Suprapubic skin (tissue), 4 donors: Measurements from ENCODE around the gene C1orf52. TPM values are rescaled to one million over a fixed set of nuclear protein-coding genes. Genes with fewer than 3 reads are reported as not detected.

Experiments
- DNase-seq, 2 donors: peaks; one replicate each; pipeline ENCODE4 v3.0.0-alpha.2; 2019; ENCODE audit warnings: low spot score in 2 of 2
- H3K27ac ChIP-seq: fragments of 200-600 bp; sonication (generic); one replicate; pipeline ENCODE4 v1.5.1; 2019
- H3K27me3 ChIP-seq: fragments of 200-600 bp; sonication (generic); one replicate; pipeline ENCODE4 v1.5.1; 2019
- H3K36me3 ChIP-seq: fragments of 200-600 bp; sonication (generic); one replicate; pipeline ENCODE4 v1.5.1; 2019
- H3K4me1 ChIP-seq: fragments of 200-600 bp; sonication (generic); one replicate; pipeline ENCODE4 v1.5.1; 2019
- H3K4me3 ChIP-seq: fragments of 200-600 bp; sonication (generic); one replicate; pipeline ENCODE4 v1.5.1; 2019; ENCODE audit warnings: mild to moderate bottlenecking
- H3K9me3 ChIP-seq: fragments of 200-600 bp; sonication (generic); one replicate; pipeline ENCODE4 v1.5.1; 2019
- CTCF ChIP-seq, 2 donors: fragments of 200-600 bp in 1 of 2; fragments of 450-650 bp in 1 of 2; sonication (generic) in 1 of 2; IDR thresholded peaks; one replicate each; pipeline ENCODE4 v1.5.1; 2016 to 2019; ENCODE audit warnings: antibody characterized with exemption in 2 of 2, mild to moderate bottlenecking in 1 of 2, moderate library complexity in 1 of 2
- EP300 ChIP-seq: sonication (generic); formaldehyde crosslinking; IDR thresholded peaks from one replicate; pipeline ENCODE4 v1.6.1; 2017; ENCODE audit warnings: antibody characterized with exemption
- POLR2A ChIP-seq, 2 donors: fragments of 450-650 bp; IDR thresholded peaks; one replicate each; pipeline ENCODE4 v1.6.1; 2017; ENCODE audit warnings: antibody characterized with exemption in 2 of 2, mild to moderate bottlenecking in 2 of 2, moderate library complexity in 2 of 2
- POLR2AphosphoS5 ChIP-seq, 3 donors: sonication (generic); formaldehyde crosslinking; IDR thresholded peaks; one replicate each; pipeline ENCODE4 v1.6.1; 2017; ENCODE audit warnings: antibody characterized with exemption in 3 of 3
- WGBS: methylation state at CpG from one replicate; pipeline ENCODE4 v1.1.5; 2018; 5-methylcytosine and 5-hydroxymethylcytosine counted together
- total RNA-seq, 4 donors: library from RNA; depleted of rRNA; stranded (reverse); fragments of >200 nt; gene quantifications; one replicate each; pipeline ENCODE4 v1.1.0, GENCODE V29; 2016

The C1orf52 gene
- total RNA-seq, 4 donors from 2014 or later = 13.9 to 33.3 (median 18.3) TPM

DNA sequence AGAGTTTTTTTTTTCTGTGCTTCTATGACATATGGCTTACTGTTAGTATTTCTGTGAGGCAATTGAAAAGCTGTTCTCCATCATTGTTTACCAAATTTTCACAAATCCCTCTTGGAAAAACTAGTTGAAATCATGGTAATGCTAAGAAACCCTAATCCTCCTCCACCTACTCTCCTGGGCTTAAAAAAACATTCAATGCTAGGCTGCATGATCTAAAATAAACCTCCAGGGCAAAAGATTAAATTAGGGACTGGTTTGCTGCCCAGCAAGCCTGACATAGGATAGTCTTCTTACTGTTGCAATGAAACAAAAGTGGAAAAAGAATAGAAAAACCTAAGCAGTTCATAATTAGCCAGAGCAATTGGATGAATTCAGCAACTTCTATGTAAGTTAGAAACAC is 16.1 kb downstream of the C1orf52 start:
- Histone ChIP-seq H3K4me1 (no peaks in the 10 kb centered on the region), H3K27ac (no peak overlapping the region), H3K4me3 (no peak overlapping the region), H3K9me3 (no peaks in the 10 kb centered on the region), H3K36me3 (no peaks in the 10 kb centered on the region), H3K27me3 (no peaks in the 10 kb centered on the region)
- TF ChIP-seq POLR2A (IDR thresholded peaks at IDR 0.05) (no peak), CTCF (IDR thresholded peaks at IDR 0.05) (no peak), EP300 (no peak), POLR2AphosphoS5 (IDR thresholded peaks at IDR 0.05) (no peak)
- no peak for DNase-seq

- Histone ChIP-seq H3K36me3 (no peaks in the 10 kb centered on the region), H3K27me3 (no peaks in the 10 kb centered on the region), H3K9me3 (no peaks in the 10 kb centered on the region), H3K4me3 (no peak overlapping the region), H3K4me1 (no peaks in the 10 kb centered on the region), H3K27ac (no peak overlapping the region)
- 18% methylated on average over 1 of the region's 1 CpG for WGBS
- DNase-seq = no peak
- TF ChIP-seq POLR2A (IDR thresholded peaks at IDR 0.05) (no peak), EP300 (no peak), POLR2AphosphoS5 (IDR thresholded peaks at IDR 0.05) (no peak), CTCF (IDR thresholded peaks at IDR 0.05) (no peak)
Observed at GRCh38 chr1:85240643-85241042, 18.8 kb downstream of the C1orf52 start.

DNA sequence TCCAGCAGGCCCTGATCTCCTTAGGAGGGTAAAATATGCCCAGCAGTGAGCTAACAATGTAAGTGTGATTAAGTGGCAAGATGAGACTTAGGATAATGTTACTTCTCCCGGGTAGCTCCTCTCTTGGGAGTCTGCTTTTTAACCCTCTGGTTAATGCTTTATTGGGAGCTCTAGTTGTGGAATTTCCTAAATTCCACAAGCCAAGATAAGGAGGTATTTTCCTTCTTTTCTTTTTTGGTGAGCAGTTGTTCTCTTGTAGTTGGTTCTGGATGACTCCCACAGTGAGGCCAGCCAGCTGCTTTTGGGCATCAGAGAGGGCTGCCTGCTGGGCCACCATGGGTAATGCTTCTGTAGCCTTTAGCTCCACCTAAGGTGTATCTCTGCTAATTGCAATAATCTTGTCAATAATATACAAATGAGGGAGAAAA is 19.3 kb downstream of the C1orf52 start:
- WGBS = 16% methylated on average over 1 of the region's 1 CpG
- no peak for DNase-seq
- no peaks in the 10 kb centered on the region for H3K27me3 ChIP-seq
- no peaks in the 10 kb centered on the region for H3K36me3 ChIP-seq
- TF ChIP-seq EP300 = no peak
- no peak for TF ChIP-seq POLR2AphosphoS5 (IDR thresholded peaks at IDR 0.05)
- no peak for TF ChIP-seq POLR2A (IDR thresholded peaks at IDR 0.05)
- TF ChIP-seq CTCF (IDR thresholded peaks at IDR 0.05) = no peak
- H3K27ac ChIP-seq = no peak overlapping the region
- H3K4me1 ChIP-seq = no peaks in the 10 kb centered on the region
- H3K4me3 ChIP-seq = no peak overlapping the region
- no peaks in the 10 kb centered on the region for H3K9me3 ChIP-seq

- Histone ChIP-seq H3K4me3 (no peak overlapping the region), H3K9me3 (no peaks in the 10 kb centered on the region), H3K4me1 (no peaks in the 10 kb centered on the region), H3K27me3 (no peaks in the 10 kb centered on the region), H3K27ac (no peak overlapping the region), H3K36me3 (no peaks in the 10 kb centered on the region)
- WGBS = 86% methylated on average over 1 of the region's 1 CpG
- no peak for DNase-seq
- TF ChIP-seq POLR2AphosphoS5 (IDR thresholded peaks at IDR 0.05) = no peak
- no peak for TF ChIP-seq CTCF (IDR thresholded peaks at IDR 0.05)
- no peak for TF ChIP-seq EP300
- TF ChIP-seq POLR2A (IDR thresholded peaks at IDR 0.05) = no peak
Observed at GRCh38 chr1:85237613-85238012, 21.8 kb downstream of the C1orf52 start.

DNA sequence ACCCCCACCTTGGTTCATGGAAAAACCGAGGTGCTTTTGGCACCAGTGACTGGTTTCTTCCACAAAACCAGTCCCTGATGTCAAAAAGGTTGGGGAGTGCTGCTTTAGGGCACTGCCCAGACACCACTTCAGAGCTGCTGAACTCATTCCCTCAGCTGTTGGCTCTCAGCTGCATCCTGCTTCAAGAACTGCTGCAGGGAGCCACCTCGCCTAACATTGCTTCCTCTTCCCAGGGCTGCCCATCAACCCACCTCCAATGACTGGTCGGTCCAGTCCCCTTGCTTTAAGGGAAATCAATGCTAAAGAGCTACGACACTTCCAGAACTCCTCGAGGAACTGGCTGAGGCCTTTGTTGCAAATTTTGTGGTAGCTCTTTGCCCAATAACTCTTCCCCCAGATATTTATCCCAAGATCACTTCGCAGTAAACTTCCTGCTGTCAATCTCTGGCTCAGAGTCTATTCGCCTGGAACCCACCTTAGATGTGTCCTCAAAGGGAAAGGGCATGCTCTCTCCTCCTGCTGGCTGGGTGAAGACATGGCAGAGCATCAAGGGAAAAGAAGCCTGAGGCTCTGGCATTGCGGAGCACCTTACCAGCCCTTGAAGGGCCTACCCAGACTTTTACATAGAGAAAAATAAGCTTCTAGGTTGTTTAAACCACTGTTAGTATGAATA is 29.0 kb downstream of the C1orf52 start:
- H3K4me3 ChIP-seq = no peak overlapping the region
- peaks cover 7% of the 10 kb centered on the region for H3K4me1 ChIP-seq
- DNase-seq = no peak
- no peaks in the 10 kb centered on the region for H3K9me3 ChIP-seq
- H3K36me3 ChIP-seq = no peaks in the 10 kb centered on the region
- 83% methylated on average over 8 of the region's 8 CpGs for WGBS
- TF ChIP-seq POLR2A (IDR thresholded peaks at IDR 0.05) (no peak), POLR2AphosphoS5 (IDR thresholded peaks at IDR 0.05) (no peak), CTCF (IDR thresholded peaks at IDR 0.05) (no peak), EP300 (no peak)
- H3K27ac ChIP-seq = no peak overlapping the region
- H3K27me3 ChIP-seq = no peaks in the 10 kb centered on the region
